ENCODE results near the gene BBS4.
"Not testable (repeated sequence)": the region's sequence is repeated elsewhere in the genome, so short reads cannot be mapped to it uniquely, and the experiment has no call there.

Gene BBS4

GRCh38 chr15:72700076-72700475 is 14.1 kb downstream of the BBS4 start:
- DNase-seq (ENCODE audit: low read depth in 2 of 2) = no peak

- no peak for DNase-seq (ENCODE audit: low read depth in 2 of 2)
Measured at GRCh38 chr15:72706266-72706665, 20.3 kb downstream of the BBS4 start.

GRCh38 chr15:72708551-72709303 is 22.7 kb downstream of the BBS4 start:
- not testable (repeated sequence) for DNase-seq (ENCODE audit: low read depth in 2 of 2)

GRCh38 chr15:72722071-72722696 is 36.2 kb downstream of the BBS4 start:
- peak; percentile 55 to 58 for DNase-seq (ENCODE audit: low read depth in 2 of 2)

GRCh38 chr15:72724028-72724427 is 38.0 kb downstream of the BBS4 start:
- DNase-seq (ENCODE audit: low read depth in 2 of 2) = no peak

- DNase-seq (ENCODE audit: low read depth in 2 of 2) = no peak
Measured at GRCh38 chr15:72725446-72725845, 39.4 kb downstream of the BBS4 start.

- DNase-seq (ENCODE audit: low read depth in 2 of 2) = not testable (repeated sequence)
Measured at GRCh38 chr15:72725851-72726250, 39.8 kb downstream of the BBS4 start.

- DNase-seq (ENCODE audit: low read depth in 2 of 2) = no peak
Measured at GRCh38 chr15:72727154-72727553, 41.1 kb downstream of the BBS4 start.

- DNase-seq (ENCODE audit: low read depth in 2 of 2) = not testable (repeated sequence)
Measured at GRCh38 chr15:72728249-72728648, 42.2 kb downstream of the BBS4 start.

- no peak for DNase-seq (ENCODE audit: low read depth in 2 of 2)
Measured at GRCh38 chr15:72728821-72729220, 42.8 kb downstream of the BBS4 start.

- DNase-seq (ENCODE audit: low read depth in 2 of 2) = no peak
Measured at GRCh38 chr15:72732086-72732485, 46.1 kb downstream of the BBS4 start.

GRCh38 chr15:72732516-72732915 is 46.5 kb downstream of the BBS4 start:
- DNase-seq (ENCODE audit: low read depth in 2 of 2) = no peak

- no peak for DNase-seq (ENCODE audit: low read depth in 2 of 2)
Measured at GRCh38 chr15:72733941-72734738, 48.1 kb downstream of the BBS4 start.

- no peak for DNase-seq (ENCODE audit: low read depth in 2 of 2)
Measured at GRCh38 chr15:72735111-72735510, 49.1 kb downstream of the BBS4 start.

GRCh38 chr15:72737061-72737460 is 51.1 kb downstream of the BBS4 start:
- DNase-seq (ENCODE audit: low read depth in 2 of 2) = no peak

GRCh38 chr15:72737723-72738122 is 51.7 kb downstream of the BBS4 start:
- DNase-seq (ENCODE audit: low read depth in 2 of 2) = no peak

- no peak for DNase-seq (ENCODE audit: low read depth in 2 of 2)
Measured at GRCh38 chr15:72740219-72740618, 54.2 kb downstream of the BBS4 start.

- DNase-seq (ENCODE audit: low read depth in 2 of 2) = no peak
Measured at GRCh38 chr15:72749700-72750099, 63.7 kb downstream of the BBS4 start.

- DNase-seq (ENCODE audit: low read depth in 2 of 2) = no peak
Measured at GRCh38 chr15:72751751-72752455, 65.9 kb downstream of the BBS4 start.

- no peak for DNase-seq (ENCODE audit: low read depth in 2 of 2)
Measured at GRCh38 chr15:72754096-72754495, 68.1 kb downstream of the BBS4 start.

GRCh38 chr15:72758182-72758581 is 72.2 kb downstream of the BBS4 start:
- no peak for DNase-seq (ENCODE audit: low read depth in 2 of 2)
